CD4-positive, CD25-positive, alpha-beta regulatory T cell (primary cell): ENCODE results near the gene DNAH14. TPM values are rescaled to one million over a fixed set of nuclear protein-coding genes. Genes with fewer than 3 reads are reported as not detected.
A peak's percentile ranks its signal among the peaks of the same experiment; 100 is the strongest.
"Not testable (repeated sequence)": the region's sequence is repeated elsewhere in the genome, so short reads cannot be mapped to it uniquely, and the experiment has no call there.

Source experiments
- ATAC-seq, 2 donors: fragments of 150-1000 bp; cut with Tn5 transposase; one replicate each; pipeline ENCODE4 v1.10.0; 2021; ENCODE audit warnings: low read depth in 2 of 2, moderate number of reproducible peaks in 2 of 2, moderate library complexity in 1 of 2
- DNase-seq, 3 donors: peaks; one replicate each; pipeline versions ENCODE4 v3.0.0 to v3.0.0-alpha.2; 2012 to 2022; ENCODE audit warnings: mixed read lengths in 1 of 3
- H3K27ac ChIP-seq: one replicate; pipeline ENCODE4 v1.7.0; 2013; ENCODE audit warnings: mild to moderate bottlenecking, low read length; ENCODE audit not compliant: insufficient read depth, poor library complexity, severe bottlenecking
- H3K27me3 ChIP-seq: one replicate; pipeline ENCODE4 v1.7.0; 2013; ENCODE audit warnings: low read length; ENCODE audit not compliant: control insufficient read depth, insufficient read depth
- H3K36me3 ChIP-seq: one replicate; pipeline ENCODE4 v1.7.0; 2013; ENCODE audit warnings: mild to moderate bottlenecking, low read length, moderate library complexity; ENCODE audit not compliant: control insufficient read depth, insufficient read depth
- H3K4me1 ChIP-seq: 2 replicates; pipeline ENCODE4 v1.7.0; 2013; ENCODE audit warnings: mild to moderate bottlenecking, low read length; ENCODE audit not compliant: insufficient read depth, control insufficient read depth, poor library complexity, severe bottlenecking
- H3K4me3 ChIP-seq: one replicate; pipeline ENCODE4 v1.7.0; 2013; ENCODE audit warnings: low read depth, mild to moderate bottlenecking, low read length, moderate library complexity
- H3K9me3 ChIP-seq, 2 experiments: 1 replicate in 1 of 2; 2 replicates in 1 of 2; pipeline ENCODE4 v1.7.0; 2013; ENCODE audit warnings: low read length in 2 of 2, mild to moderate bottlenecking in 1 of 2, moderate library complexity in 1 of 2; ENCODE audit not compliant: control insufficient read depth in 2 of 2
- H3K27ac Mint-ChIP-seq, 3 donors: one replicate each; pipeline ENCODE4 v1.8.0; 2020 to 2022; ENCODE audit warnings: mild to moderate bottlenecking in 3 of 3, mixed read lengths in 3 of 3, moderate library complexity in 2 of 3
- H3K27me3 Mint-ChIP-seq: one replicate; pipeline ENCODE4 v1.8.0; 2022; ENCODE audit warnings: mild to moderate bottlenecking, mixed read lengths
- H3K36me3 Mint-ChIP-seq: one replicate; pipeline ENCODE4 v1.8.0; 2020; ENCODE audit warnings: mixed read lengths
- H3K4me1 Mint-ChIP-seq, 4 donors: one replicate each; pipeline ENCODE4 v1.8.0; 2020 to 2022; ENCODE audit warnings: mixed read lengths in 4 of 4, mild to moderate bottlenecking in 1 of 4
- H3K4me3 Mint-ChIP-seq, 4 donors: one replicate each; pipeline ENCODE4 v1.8.0; 2020 to 2022; ENCODE audit warnings: mild to moderate bottlenecking in 4 of 4, mixed read lengths in 4 of 4, moderate library complexity in 3 of 4
- H3K9me3 Mint-ChIP-seq, 7 donors: one replicate each; pipeline ENCODE4 v1.8.0; 2020 to 2022; ENCODE audit warnings: mixed read lengths in 7 of 7, mild to moderate bottlenecking in 3 of 7, moderate library complexity in 2 of 7
- polyA plus RNA-seq, 4 donors: library from polyadenylated mRNA; unstranded; fragments of 300-500 nt; fragmentation: Illumina TruSeq; gene quantifications; one replicate each; pipeline ENCODE4 v1.2.3, GENCODE V29; 2021
- total RNA-seq: library from RNA; stranded (reverse); gene quantifications from one replicate; pipeline ENCODE4 v1.2.3, GENCODE V29; 2022

DNAH14 gene
- total and polyA plus RNA-seq, 5 donors from 2014 or later = 0.02 to 0.13 TPM; not detected in 3

DNA sequence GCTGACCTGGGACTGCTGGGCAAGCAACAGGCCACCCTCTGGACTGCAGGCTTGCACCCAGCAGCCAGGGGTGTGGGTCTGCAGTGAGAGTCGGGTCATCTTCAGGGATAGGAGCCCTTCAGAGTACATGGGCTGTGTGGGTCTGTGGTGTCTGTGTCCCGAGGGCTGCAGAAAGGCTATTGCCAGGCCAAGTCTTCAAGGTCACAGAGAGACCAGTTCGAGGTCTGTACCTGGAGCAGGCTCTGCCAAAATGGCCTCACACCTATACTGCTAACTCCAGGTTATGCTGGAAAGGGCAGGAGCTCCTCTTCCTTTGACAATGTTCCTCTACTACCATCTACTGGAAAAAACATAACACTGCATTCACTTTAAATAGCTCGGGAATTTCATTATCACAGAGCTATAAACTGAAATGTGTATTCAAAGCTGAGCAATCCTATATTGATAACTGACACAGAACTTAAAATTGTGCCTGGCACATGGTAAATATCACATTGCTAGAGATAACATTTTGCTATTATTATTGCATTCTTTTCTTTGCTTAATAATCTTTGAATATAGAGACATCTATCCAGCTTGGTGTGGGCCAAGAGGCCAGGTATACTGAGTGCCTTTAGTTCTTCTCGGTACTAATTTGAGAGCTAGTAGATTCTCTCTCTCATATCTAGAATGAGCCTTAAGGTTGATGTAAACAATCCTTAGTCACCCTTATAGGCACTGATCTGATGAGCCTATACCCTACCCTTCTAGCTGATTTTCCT lies 6.9 kb upstream of the DNAH14 start:
- Mint-ChIP-seq H3K4me3 (no peak overlapping the region), H3K27ac (no peak overlapping the region), H3K36me3 (peaks cover 1% of the 10 kb centered on the region), H3K27me3 (peaks cover 9% of the 10 kb centered on the region), H3K4me1 (peaks cover 0 to under 1% (median 0%) of the 10 kb centered on the region in 4 donors), H3K9me3 (peaks cover 0 to 1% (median 0%) of the 10 kb centered on the region in 7 donors)
- Histone ChIP-seq H3K36me3 (no peaks in the 10 kb centered on the region), H3K9me3 (no peaks in the 10 kb centered on the region), H3K4me3 (no peak overlapping the region), H3K27ac (no peak overlapping the region), H3K4me1 (no peaks in the 10 kb centered on the region), H3K27me3 (peaks cover 4% of the 10 kb centered on the region)
- no peak for ATAC-seq
- DNase-seq = peak in 1 of 3 donors; percentile 14

DNA sequence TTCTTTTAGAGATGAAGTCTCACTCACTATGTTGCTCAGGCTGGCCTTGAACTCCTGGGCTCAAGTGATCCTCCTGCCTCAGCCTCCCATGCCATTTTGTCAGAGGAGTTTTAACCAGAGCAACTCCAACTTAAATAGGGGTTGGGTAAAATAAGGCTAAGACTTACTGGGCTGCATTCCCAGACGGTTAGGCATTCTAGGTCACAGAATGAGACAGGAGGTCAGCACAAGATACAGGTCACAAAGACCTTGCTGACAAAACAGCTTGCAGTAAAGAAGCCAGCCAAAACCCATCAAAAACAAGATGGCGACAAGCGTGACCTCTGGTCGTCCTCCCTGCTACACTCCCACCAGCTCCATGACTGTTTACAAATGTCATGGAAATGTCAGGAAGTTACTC lies 5.7 kb upstream of the DNAH14 start:
- ATAC-seq (no peak), DNase-seq (no peak)
- H3K4me3 Mint-ChIP-seq = no peak overlapping the region
- no peak overlapping the region for H3K27ac ChIP-seq
- H3K9me3 Mint-ChIP-seq = peaks cover 0 to 3% (median 0%) of the 10 kb centered on the region in 7 donors
- H3K27me3 Mint-ChIP-seq = peaks cover 16% of the 10 kb centered on the region
- no peak overlapping the region for H3K4me3 ChIP-seq
- H3K36me3 Mint-ChIP-seq = peaks cover 4% of the 10 kb centered on the region
- H3K27me3 ChIP-seq = no peaks in the 10 kb centered on the region
- H3K9me3 ChIP-seq = no peaks in the 10 kb centered on the region
- no peak overlapping the region for H3K27ac Mint-ChIP-seq
- H3K4me1 Mint-ChIP-seq = peaks cover 0 to 4% (median 0%) of the 10 kb centered on the region in 4 donors
- H3K36me3 ChIP-seq = no peaks in the 10 kb centered on the region
- H3K4me1 ChIP-seq = no peaks in the 10 kb centered on the region

GRCh38 chr1:224927631-224928030 lies 1.8 kb upstream of the DNAH14 start:
- not testable (repeated sequence) for H3K4me3 ChIP-seq, H3K4me3 Mint-ChIP-seq, H3K4me1 Mint-ChIP-seq, H3K36me3 Mint-ChIP-seq, DNase-seq, H3K27ac ChIP-seq, ATAC-seq, H3K27ac Mint-ChIP-seq, H3K36me3 ChIP-seq, H3K27me3 ChIP-seq, H3K4me1 ChIP-seq, H3K9me3 ChIP-seq
- Mint-ChIP-seq H3K27me3 (peaks cover 22% of the 10 kb centered on the region), H3K9me3 (peaks cover 0 to 14% (median 6%) of the 10 kb centered on the region in 7 donors)

DNA sequence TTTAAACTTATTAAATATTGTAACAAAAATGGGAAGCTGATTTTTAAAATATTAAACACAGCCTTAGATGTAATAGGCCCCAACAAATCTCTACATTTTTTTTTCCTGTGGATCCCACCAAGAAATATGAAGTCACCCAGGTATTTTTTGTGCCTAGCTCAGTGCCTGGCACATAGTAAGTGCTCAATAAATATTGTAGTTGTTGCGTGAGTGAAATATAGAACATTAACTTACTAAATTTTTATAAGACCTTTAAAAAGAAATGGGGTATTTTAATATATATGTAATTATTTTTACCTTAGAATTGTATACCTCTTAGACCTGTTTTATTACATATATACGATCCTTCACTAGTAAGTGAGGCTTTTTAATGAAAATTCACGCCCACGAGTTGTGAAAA lies 569 bp upstream of the DNAH14 start:
- H3K27me3 Mint-ChIP-seq = peaks cover 22% of the 10 kb centered on the region
- Histone ChIP-seq H3K27me3 (peaks cover 6% of the 10 kb centered on the region), H3K9me3 (peaks cover 14 to 21% of the 10 kb centered on the region in 2 experiments), H3K27ac (no peak overlapping the region), H3K36me3 (no peaks in the 10 kb centered on the region), H3K4me3 (no peak overlapping the region), H3K4me1 (peaks cover 3% of the 10 kb centered on the region)
- DNase-seq = no peak
- ATAC-seq = no peak
- H3K27ac Mint-ChIP-seq = no peak overlapping the region
- H3K36me3 Mint-ChIP-seq = peaks cover 4% of the 10 kb centered on the region
- H3K4me3 Mint-ChIP-seq = peak overlapping the region in 1 of 4 donors; percentile 50
- peaks cover 2 to 27% (median 8%) of the 10 kb centered on the region in 7 donors for H3K9me3 Mint-ChIP-seq
- peaks cover 0 to 4% (median 1%) of the 10 kb centered on the region in 4 donors for H3K4me1 Mint-ChIP-seq

DNA sequence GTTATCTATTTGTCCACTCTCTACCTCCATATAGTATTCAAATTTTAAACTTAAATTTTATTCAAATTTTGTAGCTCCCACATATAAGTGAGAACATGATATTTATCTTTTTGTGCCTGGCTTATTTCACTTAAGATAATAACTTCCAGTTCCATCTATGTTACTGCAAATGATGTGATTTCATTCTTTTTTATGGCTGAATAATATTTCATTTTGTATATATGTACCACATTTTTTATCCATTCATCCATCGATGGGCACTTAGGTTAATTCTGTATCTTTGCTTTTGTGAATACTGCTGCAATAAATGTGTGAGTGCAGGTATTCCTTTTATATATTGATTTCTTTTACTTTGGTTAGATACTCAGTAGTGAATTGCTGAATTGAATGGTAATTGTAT lies 2.1 kb downstream of the DNAH14 start:
- no peak for ATAC-seq
- H3K27me3 Mint-ChIP-seq = peaks cover 22% of the 10 kb centered on the region
- H3K9me3 Mint-ChIP-seq = peaks cover 6 to 41% (median 9%) of the 10 kb centered on the region in 7 donors

DNA sequence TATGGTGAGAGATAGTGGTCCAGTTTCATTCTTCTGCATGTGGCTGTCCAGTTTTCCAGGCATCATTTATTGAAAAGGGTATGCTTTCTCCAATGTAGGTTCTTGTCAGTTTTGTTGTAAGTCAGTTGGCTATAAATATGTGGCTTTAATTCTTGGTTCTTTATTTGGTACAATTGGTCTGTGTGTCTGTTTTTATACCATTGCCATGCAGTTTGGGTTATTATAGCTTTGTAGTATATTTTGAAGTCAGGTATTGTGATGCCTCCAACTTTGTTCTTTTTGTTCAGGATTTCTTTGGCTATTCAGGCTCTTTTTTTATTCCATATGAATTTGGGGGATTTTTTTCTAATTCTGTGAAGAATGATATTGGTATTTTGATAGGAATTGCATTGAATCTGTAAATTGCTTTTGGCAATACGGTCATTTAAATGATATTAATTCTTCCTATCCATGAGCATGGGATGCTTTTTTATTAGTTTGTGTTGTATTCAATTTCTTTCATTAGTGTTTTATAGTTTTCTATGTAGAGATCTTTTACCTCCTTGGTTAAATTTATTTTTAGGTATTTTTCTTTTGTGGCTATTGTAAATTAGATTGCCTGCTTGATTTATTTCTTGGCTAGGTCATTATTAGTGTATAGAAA lies 3.3 kb downstream of the DNAH14 start:
- Histone ChIP-seq H3K36me3 (no peaks in the 10 kb centered on the region), H3K9me3 (peaks cover 27 to 36% of the 10 kb centered on the region in 2 experiments), H3K27me3 (peaks cover 6% of the 10 kb centered on the region), H3K27ac (no peak overlapping the region), H3K4me3 (no peak overlapping the region), H3K4me1 (peaks cover 3% of the 10 kb centered on the region)
- Mint-ChIP-seq H3K36me3 (peaks cover 1% of the 10 kb centered on the region), H3K9me3 (peaks cover 4 to 41% (median 10%) of the 10 kb centered on the region in 7 donors), H3K27ac (no peak overlapping the region), H3K27me3 (peaks cover 16% of the 10 kb centered on the region), H3K4me3 (no peak overlapping the region), H3K4me1 (peaks cover 0 to 3% (median under 1%) of the 10 kb centered on the region in 4 donors)
- DNase-seq (no peak), ATAC-seq (no peak)

More for the DNA sequence above, 2.1 kb downstream of the DNAH14 start:
- Mint-ChIP-seq H3K4me1 (peaks cover 0 to 4% (median 1%) of the 10 kb centered on the region in 4 donors), H3K36me3 (peaks cover 4% of the 10 kb centered on the region), H3K4me3 (no peak overlapping the region), H3K27ac (no peak overlapping the region)
- Histone ChIP-seq H3K27ac (no peak overlapping the region), H3K27me3 (peaks cover 6% of the 10 kb centered on the region), H3K9me3 (peaks cover 27 to 36% of the 10 kb centered on the region in 2 experiments), H3K36me3 (no peaks in the 10 kb centered on the region), H3K4me1 (peaks cover 3% of the 10 kb centered on the region), H3K4me3 (no peak overlapping the region)
- no peak for DNase-seq

DNA sequence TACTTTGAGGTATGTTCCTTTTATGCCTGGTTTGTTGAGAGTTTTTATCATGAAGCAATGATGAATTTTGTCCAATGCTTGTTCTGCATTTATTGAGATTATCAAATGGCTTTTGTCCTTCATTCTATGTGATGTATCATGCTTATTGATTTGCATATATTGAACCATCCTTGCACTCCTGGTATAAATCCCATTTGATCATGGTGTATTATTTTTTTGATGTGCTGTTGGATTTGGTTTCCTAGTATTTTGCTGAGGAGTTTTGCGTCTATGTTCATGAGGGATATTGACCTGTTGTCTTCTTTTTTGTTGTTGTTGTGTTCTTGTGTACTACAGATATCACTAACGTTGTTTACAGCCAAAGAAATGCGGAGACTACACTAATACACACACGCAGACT lies 4.1 kb downstream of the DNAH14 start:
- DNase-seq (no peak), ATAC-seq (no peak)
- Histone ChIP-seq H3K36me3 (no peaks in the 10 kb centered on the region), H3K9me3 (peaks cover 29 to 36% of the 10 kb centered on the region in 2 experiments), H3K27me3 (peaks cover 6% of the 10 kb centered on the region), H3K4me3 (no peak overlapping the region), H3K4me1 (peaks cover 3% of the 10 kb centered on the region), H3K27ac (no peak overlapping the region)
- Mint-ChIP-seq H3K27me3 (peaks cover 11% of the 10 kb centered on the region), H3K36me3 (no peaks in the 10 kb centered on the region), H3K27ac (no peak overlapping the region), H3K4me1 (peaks cover 0 to 3% (median 0%) of the 10 kb centered on the region in 4 donors), H3K4me3 (no peak overlapping the region), H3K9me3 (peaks cover 3 to 44% (median 19%) of the 10 kb centered on the region in 7 donors)
